Esophagus squamous epithelium (tissue), 5 donors: Measurements from ENCODE around the gene KIF21B. TPM values are rescaled to one million over a fixed set of nuclear protein-coding genes. Genes with fewer than 3 reads are reported as not detected.

Experiments
- DNase-seq: peaks from one replicate; lab custom pipeline; 2025; lab: John Stamatoyannopoulos, UW
- H3K27ac ChIP-seq, 4 donors: fragments of 200-600 bp; sonication (generic); one replicate each; pipeline ENCODE4 v1.5.1; 2016 to 2019; ENCODE audit warnings: mild to moderate bottlenecking in 1 of 4
- H3K27me3 ChIP-seq, 4 donors: fragments of 200-600 bp; sonication (generic); 1 replicate in 3 of 4; 2 replicates in 1 of 4; pipeline versions ENCODE4 v1.5.1 to v1.6.0; 2017 to 2021; ENCODE audit warnings: antibody characterized with exemption in 1 of 4
- H3K36me3 ChIP-seq, 3 donors: fragments of 200-600 bp; sonication (generic); one replicate each; pipeline ENCODE4 v1.5.1; 2016 to 2019
- H3K4me1 ChIP-seq, 3 donors: fragments of 200-600 bp; sonication (generic); one replicate each; pipeline ENCODE4 v1.5.1; 2017 to 2019
- H3K4me3 ChIP-seq, 4 donors: fragments of 200-600 bp; sonication (generic); 1 replicate in 3 of 4; 2 replicates in 1 of 4; pipeline ENCODE4 v1.5.1; 2016 to 2019; ENCODE audit warnings: mild to moderate bottlenecking in 2 of 4, moderate library complexity in 1 of 4
- H3K9me3 ChIP-seq, 3 donors: fragments of 200-600 bp; sonication (generic); one replicate each; pipeline ENCODE4 v1.5.1; 2016 to 2019
- POLR2A ChIP-seq, 4 donors: fragments of 450-650 bp; IDR thresholded peaks; one replicate each; pipeline ENCODE4 v1.6.1; 2017; ENCODE audit warnings: antibody characterized with exemption in 4 of 4, mild to moderate bottlenecking in 4 of 4, moderate library complexity in 3 of 4
- WGBS, 2 donors: methylation state at CpG; one replicate each; pipeline ENCODE4 v1.1.5; 2018; 5-methylcytosine and 5-hydroxymethylcytosine counted together
- intact Hi-C: fragments of 100-400 bp; cut with DNase I; formaldehyde crosslinking; loops from one replicate; pipeline ENCODE4 v1.15.0; 2022
- total RNA-seq, 4 donors: library from RNA; depleted of rRNA; stranded (reverse); fragments of >200 nt; gene quantifications; one replicate each; pipeline ENCODE4 v1.1.0, GENCODE V29; 2016
- TF ChIP-seq, protein P1 (sequence below), 6 experiments: fragments of 450-650 bp in 4 of 6; fragments of 200-600 bp in 2 of 6; sonication (generic) in 2 of 6; IDR thresholded peaks; one replicate each; pipeline ENCODE4 v1.5.1; 2016 to 2019; ENCODE audit warnings: antibody characterized with exemption in 6 of 6, mild to moderate bottlenecking in 4 of 6, moderate library complexity in 4 of 6
- donor health status: DM: yes; HTN: yes; CAD: no.

The KIF21B gene
- total RNA-seq, 4 donors from 2014 or later: 0.53 to 2.1 (median 1.0) TPM

DNA sequence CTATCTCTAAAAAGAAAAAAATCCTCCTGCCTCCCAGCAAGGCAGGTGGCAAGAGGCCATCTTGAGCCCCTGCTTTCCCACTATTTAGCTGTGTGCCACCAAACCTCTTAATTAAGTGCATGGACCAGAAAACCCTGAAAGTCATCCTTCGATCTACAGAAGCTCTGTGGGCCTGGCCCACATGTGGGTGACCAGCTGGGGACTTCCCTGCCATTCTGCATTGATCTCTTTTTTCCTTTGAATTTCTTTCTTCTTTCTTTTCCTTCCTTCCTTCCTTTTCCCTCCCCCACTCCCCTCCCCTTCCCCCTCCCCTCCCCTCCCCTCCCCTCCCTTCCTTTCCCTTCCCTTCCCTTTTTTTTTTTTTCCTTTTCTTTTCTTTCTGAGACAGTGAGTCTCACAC is 38.0 kb downstream of the KIF21B start:
- Histone ChIP-seq H3K36me3 (peaks cover 0 to 29% (median 0%) of the 10 kb centered on the region in 3 donors), H3K9me3 (no peaks in the 10 kb centered on the region), H3K4me3 (no peak overlapping the region), H3K4me1 (no peaks in the 10 kb centered on the region), H3K27me3 (no peaks in the 10 kb centered on the region), H3K27ac (no peak overlapping the region)
- intact Hi-C loops: no loop called here
- TF ChIP-seq, protein P1, sequence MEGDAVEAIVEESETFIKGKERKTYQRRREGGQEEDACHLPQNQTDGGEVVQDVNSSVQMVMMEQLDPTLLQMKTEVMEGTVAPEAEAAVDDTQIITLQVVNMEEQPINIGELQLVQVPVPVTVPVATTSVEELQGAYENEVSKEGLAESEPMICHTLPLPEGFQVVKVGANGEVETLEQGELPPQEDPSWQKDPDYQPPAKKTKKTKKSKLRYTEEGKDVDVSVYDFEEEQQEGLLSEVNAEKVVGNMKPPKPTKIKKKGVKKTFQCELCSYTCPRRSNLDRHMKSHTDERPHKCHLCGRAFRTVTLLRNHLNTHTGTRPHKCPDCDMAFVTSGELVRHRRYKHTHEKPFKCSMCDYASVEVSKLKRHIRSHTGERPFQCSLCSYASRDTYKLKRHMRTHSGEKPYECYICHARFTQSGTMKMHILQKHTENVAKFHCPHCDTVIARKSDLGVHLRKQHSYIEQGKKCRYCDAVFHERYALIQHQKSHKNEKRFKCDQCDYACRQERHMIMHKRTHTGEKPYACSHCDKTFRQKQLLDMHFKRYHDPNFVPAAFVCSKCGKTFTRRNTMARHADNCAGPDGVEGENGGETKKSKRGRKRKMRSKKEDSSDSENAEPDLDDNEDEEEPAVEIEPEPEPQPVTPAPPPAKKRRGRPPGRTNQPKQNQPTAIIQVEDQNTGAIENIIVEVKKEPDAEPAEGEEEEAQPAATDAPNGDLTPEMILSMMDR (IDR thresholded peaks at IDR 0.05): no peak
- no peak for TF ChIP-seq POLR2A (IDR thresholded peaks at IDR 0.05)
- 88 to 100% methylated on average over 1 of the region's 1 CpG for WGBS, 2 donors
- no peak for DNase-seq

DNA sequence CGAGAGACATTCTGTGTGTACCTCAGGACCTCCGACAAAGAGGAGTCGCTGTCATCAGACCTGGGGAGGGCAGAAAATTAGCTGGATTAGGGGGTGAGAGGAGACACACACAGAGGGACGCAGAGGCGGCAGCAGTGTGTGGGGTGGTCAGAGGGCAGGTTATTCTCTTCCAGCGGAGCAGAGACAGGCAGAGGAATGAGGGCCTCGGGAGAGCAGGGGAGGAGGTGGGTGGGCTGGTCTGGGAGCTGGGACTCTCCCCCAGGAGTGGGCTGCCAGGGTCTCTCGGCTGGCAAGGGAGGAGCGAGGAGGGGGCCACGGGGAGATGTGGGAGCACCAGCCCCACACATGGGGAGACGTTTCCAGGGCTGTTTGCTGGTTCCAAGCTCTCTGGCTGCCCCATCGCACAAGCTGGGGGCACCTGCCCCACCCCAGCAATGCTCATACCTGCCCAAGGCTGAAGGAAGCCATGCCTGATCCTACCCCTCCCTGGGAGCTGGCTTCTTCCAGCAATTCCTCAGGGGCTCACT is 40.4 kb downstream of the KIF21B start:
- Histone ChIP-seq H3K27ac (no peak overlapping the region), H3K4me1 (no peaks in the 10 kb centered on the region), H3K4me3 (no peak overlapping the region), H3K36me3 (peaks cover 0 to 21% (median 0%) of the 10 kb centered on the region in 3 donors), H3K27me3 (no peaks in the 10 kb centered on the region), H3K9me3 (no peaks in the 10 kb centered on the region)
- WGBS, 2 donors: 85 to 88% methylated on average over 11 of the region's 12 CpGs
- TF ChIP-seq, protein P1 (IDR thresholded peaks at IDR 0.05): no peak
- no peak for TF ChIP-seq POLR2A (IDR thresholded peaks at IDR 0.05)
- intact Hi-C loops: no loop called here
- DNase-seq: no peak

DNA sequence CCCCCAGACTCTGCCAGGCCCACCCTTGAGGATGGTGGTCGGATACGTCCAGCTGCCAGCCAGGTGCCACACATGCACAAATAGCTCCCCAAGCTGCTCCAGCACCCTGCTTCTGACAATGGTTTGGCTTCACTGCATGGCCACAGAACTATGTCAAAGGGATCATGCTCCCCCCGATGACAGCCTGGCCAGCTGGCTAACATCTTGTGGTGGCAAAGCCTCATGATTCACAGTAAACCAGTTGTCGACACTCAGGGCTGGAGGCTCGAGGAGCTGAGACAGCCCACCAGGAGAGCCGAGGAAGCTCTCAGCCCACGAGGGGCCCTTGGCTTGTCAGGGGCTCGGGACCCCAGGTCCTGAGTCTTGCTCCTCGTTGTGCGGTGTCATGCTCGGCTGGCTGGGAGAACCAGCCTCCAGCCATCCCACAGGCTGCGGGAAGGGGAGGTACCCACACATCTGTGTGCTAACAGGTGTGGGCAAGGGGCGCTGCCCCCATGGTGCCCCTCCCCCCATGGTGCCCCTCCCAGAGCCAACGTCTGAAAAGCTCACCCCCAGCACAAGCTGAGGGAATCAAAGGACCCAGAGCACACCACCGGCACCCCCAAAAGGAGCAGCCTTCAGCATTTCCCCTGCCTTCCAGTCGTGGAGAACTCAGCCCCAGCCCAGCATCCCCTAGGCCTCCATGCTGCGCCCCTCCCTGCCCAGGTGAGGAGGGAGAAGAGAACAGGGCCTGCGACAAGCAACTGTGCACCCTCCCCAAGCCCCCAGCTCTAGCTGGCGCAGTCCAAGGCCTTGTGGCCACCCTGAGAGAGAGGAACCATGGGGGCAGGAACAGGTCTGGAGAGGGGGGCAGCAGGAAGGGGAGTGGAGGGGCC is 41.2 kb downstream of the KIF21B start:
- intact Hi-C loops: no loop called here
- Histone ChIP-seq H3K36me3 (peaks cover 0 to 18% (median 0%) of the 10 kb centered on the region in 3 donors), H3K27ac (no peak overlapping the region), H3K27me3 (no peaks in the 10 kb centered on the region), H3K4me1 (no peaks in the 10 kb centered on the region), H3K4me3 (no peak overlapping the region), H3K9me3 (no peaks in the 10 kb centered on the region)
- no peak for TF ChIP-seq POLR2A (IDR thresholded peaks at IDR 0.05)
- TF ChIP-seq, protein P1 (IDR thresholded peaks at IDR 0.05): no peak
- DNase-seq: no peak
- no CpG with 5 or more reads among the region's 19 CpGs for WGBS, 2 donors

DNA sequence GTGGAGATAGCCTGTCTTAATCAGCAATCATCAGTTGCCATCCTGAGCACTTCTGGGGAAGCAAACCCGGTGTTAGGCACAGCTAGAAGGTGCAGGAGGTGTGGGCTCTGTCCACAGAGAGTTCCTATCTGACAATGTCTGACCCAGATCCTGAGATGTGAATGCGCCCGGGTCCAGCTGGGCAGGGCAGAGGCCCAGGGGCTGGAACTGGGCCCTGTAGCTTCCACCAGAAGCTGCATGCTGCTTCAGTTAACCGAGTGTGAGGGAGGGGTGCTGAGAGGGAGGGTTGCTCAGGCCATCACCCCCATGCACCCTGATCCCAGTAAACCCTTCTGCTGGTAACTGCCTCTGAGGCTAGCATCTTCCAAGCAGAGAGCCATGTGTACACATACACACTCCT is 42.2 kb downstream of the KIF21B start:
- no peak for TF ChIP-seq POLR2A (IDR thresholded peaks at IDR 0.05)
- intact Hi-C loops: no loop called here
- Histone ChIP-seq H3K9me3 (no peaks in the 10 kb centered on the region), H3K4me1 (no peaks in the 10 kb centered on the region), H3K27me3 (no peaks in the 10 kb centered on the region), H3K36me3 (peaks cover 0 to 10% (median 0%) of the 10 kb centered on the region in 3 donors), H3K4me3 (no peak overlapping the region), H3K27ac (no peak overlapping the region)
- DNase-seq: no peak
- WGBS, 2 donors: 80% methylated on average over 1 of the region's 4 CpGs; no CpG with 5 or more reads in 1 of the 2 donors

DNA sequence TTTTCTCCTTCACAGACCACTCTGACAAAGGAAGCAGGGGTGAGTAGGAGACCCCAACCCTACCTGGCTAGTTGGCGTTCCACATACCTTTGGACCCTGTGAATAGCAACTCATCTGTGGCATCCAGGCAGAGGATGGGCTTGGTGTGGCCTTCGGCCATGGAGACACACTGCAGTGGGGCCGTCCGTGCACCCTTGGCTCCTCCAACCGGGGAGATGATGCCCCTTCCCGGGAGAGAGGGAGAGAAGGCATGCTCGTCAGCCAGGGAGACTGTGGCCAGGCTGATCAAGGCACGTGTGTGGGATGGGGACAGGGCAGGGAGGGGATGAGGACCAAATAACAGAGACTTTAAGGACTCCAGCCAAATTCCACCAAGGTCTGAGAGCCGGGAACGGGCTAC is 42.6 kb downstream of the KIF21B start:
- peaks cover 0 to 10% (median 0%) of the 10 kb centered on the region in 3 donors for H3K36me3 ChIP-seq
- 89% methylated on average over 2 to 8 of the region's 10 CpGs for WGBS, 2 donors
- DNase-seq: no peak
- TF ChIP-seq, protein P1 (IDR thresholded peaks at IDR 0.05): no peak
- TF ChIP-seq POLR2A (IDR thresholded peaks at IDR 0.05): no peak
- H3K27me3 ChIP-seq: no peaks in the 10 kb centered on the region
- H3K27ac ChIP-seq: no peak overlapping the region
- H3K4me3 ChIP-seq: no peak overlapping the region
- H3K9me3 ChIP-seq: no peaks in the 10 kb centered on the region
- intact Hi-C loops: no loop called here
- H3K4me1 ChIP-seq: no peaks in the 10 kb centered on the region
